ENCODE data around the gene HIF3A.

GRCh38 chr19:46374536-46375475, 78.0 kb downstream of the HIF3A start:
- TF ChIP-seq CTCF (IDR thresholded peaks at IDR 0.05) (no peak), POLR2AphosphoS5 (IDR thresholded peaks at IDR 0.05; ENCODE audit: low read depth, low read length) (no peak)
